HFFc6 (cell line): Measurements from ENCODE around the gene IKBKE. TPM values are rescaled to one million over a fixed set of nuclear protein-coding genes. Genes with fewer than 3 reads are reported as not detected.

Source experiments
- DNase-seq: peaks from one replicate; pipeline ENCODE4 v3.0.0-alpha.2; 2018
- H3K27ac Mint-ChIP-seq: 2 replicates; pipeline ENCODE4 v1.8.0; 2020; ENCODE audit warnings: mild to moderate bottlenecking, mixed read lengths
- H3K27me3 Mint-ChIP-seq: 2 replicates; pipeline ENCODE4 v1.8.0; 2021; ENCODE audit warnings: mild to moderate bottlenecking, moderate library complexity, mixed read lengths; ENCODE audit not compliant: insufficient read depth
- H3K36me3 Mint-ChIP-seq: 2 replicates; pipeline ENCODE4 v1.8.0; 2021; ENCODE audit warnings: low read depth, mixed read lengths
- H3K4me1 Mint-ChIP-seq: 2 replicates; pipeline ENCODE4 v1.8.0; 2020; ENCODE audit warnings: low read depth, mixed read lengths
- H3K4me3 Mint-ChIP-seq: 2 replicates; pipeline ENCODE4 v1.8.0; 2020; ENCODE audit warnings: mild to moderate bottlenecking, moderate library complexity, mixed read lengths
- H3K9me3 Mint-ChIP-seq: 2 replicates; pipeline ENCODE4 v1.8.0; 2020; ENCODE audit warnings: mild to moderate bottlenecking, mixed read lengths
- CTCF ChIP-seq: fragments of 200-600 bp; sonication (generic); IDR thresholded peaks from 2 replicates; pipeline ENCODE4 v1.5.0; 2021; ENCODE audit warnings: antibody characterized with exemption, mild to moderate bottlenecking
- total RNA-seq, 6 experiments: library from RNA; stranded (reverse); fragmentation: NEBNext Ultra II Directional; extraction: Animal tissue kit (Norgen Biotek cat#: 25700); gene quantifications; 2 replicates in 1 of 6; 3 replicates in 5 of 6; pipeline ENCODE4 v1.2.3, GENCODE V29; 2021

The IKBKE gene
- total RNA-seq, 6 experiments from 2014 or later: 15.1 to 19.6 (median 17.1) TPM

DNA sequence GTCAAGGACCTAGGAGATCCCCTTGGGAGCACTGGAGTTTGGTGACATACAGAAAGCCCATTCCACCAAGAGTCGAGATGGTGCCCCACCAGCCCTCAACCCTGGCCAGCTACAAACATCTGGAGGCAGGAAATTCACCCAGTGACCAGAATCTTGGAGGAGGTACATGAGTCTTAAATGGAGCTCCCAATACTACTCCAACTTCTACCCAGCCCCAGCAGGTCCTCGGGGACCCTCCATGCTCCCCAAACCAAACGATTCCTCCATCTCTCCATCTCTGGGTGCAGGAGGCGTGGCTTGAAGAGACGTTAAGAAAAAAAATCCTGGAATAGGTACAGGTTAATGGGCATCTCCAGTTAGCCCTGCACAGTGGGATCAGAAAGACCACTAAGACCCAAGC, 31.6 kb downstream of the IKBKE start:
- H3K27ac Mint-ChIP-seq: peak overlapping the region; percentile 83
- H3K9me3 Mint-ChIP-seq: no peaks in the 10 kb centered on the region
- H3K4me3 Mint-ChIP-seq: peak overlapping the region; percentile 52; the same call in 1 of the 2 replicates
- no peak for TF ChIP-seq CTCF
- H3K36me3 Mint-ChIP-seq: peaks cover 4% of the 10 kb centered on the region; the same call in 1 of the 2 replicates
- peaks cover 5% of the 10 kb centered on the region; the same call in 1 of the 2 replicates for H3K27me3 Mint-ChIP-seq
- peaks cover 65% of the 10 kb centered on the region for H3K4me1 Mint-ChIP-seq
- DNase-seq: no peak

- H3K9me3 Mint-ChIP-seq: no peaks in the 10 kb centered on the region
- TF ChIP-seq CTCF: no peak
- peaks cover 5% of the 10 kb centered on the region; the same call in 1 of the 2 replicates for H3K27me3 Mint-ChIP-seq
Observed at GRCh38 chr1:206502403-206502802, 32.1 kb downstream of the IKBKE start.

DNA sequence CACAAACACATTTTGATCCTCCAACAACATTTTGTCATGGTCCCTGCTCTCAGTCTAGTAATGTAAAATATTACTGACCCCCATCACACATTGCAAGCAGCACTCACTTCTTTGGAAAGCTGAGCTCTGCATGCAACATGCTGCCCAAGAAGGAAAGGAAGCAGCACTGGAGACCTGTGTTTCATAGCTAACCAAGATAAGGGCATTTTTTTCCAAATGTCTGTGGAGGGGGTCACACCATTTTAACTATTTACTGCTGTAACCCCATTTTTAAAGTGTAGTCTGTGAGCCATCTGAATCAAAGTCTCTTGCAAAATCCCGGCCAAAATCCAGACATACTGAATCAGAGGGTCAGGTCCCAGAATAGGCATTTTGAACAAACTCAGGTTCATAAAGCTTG, 32.5 kb downstream of the IKBKE start:
- DNase-seq: no peak
- H3K9me3 Mint-ChIP-seq: no peaks in the 10 kb centered on the region
- peaks cover 5% of the 10 kb centered on the region; the same call in 1 of the 2 replicates for H3K27me3 Mint-ChIP-seq
- no peak overlapping the region for H3K4me3 Mint-ChIP-seq
- TF ChIP-seq CTCF: no peak
- H3K36me3 Mint-ChIP-seq: no peaks in the 10 kb centered on the region
- no peak overlapping the region for H3K27ac Mint-ChIP-seq
- peaks cover 65% of the 10 kb centered on the region for H3K4me1 Mint-ChIP-seq

More at GRCh38 chr1:206502403-206502802, 32.1 kb downstream of the IKBKE start:
- Mint-ChIP-seq H3K4me3 (no peak overlapping the region), H3K36me3 (no peaks in the 10 kb centered on the region), H3K4me1 (peaks cover 65% of the 10 kb centered on the region), H3K27ac (no peak overlapping the region)
- no peak for DNase-seq

GRCh38 chr1:206503591-206504362, 33.5 kb downstream of the IKBKE start:
- no peak for TF ChIP-seq CTCF

DNA sequence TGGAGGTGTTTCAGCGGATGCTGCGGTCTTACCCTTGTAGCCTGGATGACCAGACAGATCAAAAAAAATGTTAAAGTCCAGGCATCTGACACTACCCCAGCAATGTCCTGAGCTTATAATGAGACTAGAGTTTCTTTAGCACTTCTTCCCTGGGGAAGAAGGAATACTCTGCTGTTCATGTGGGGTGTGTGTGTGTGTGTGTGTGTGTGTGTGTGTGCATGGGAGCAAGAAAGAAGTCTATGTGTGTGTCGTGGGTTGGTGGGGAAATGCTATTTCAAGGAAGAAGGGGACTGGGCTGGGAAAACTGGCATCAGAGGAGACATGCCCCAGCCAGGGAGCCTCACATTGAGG, 34.1 kb downstream of the IKBKE start:
- peaks cover 10% of the 10 kb centered on the region for H3K27me3 Mint-ChIP-seq
- no peak for DNase-seq
- H3K9me3 Mint-ChIP-seq: no peaks in the 10 kb centered on the region
- H3K36me3 Mint-ChIP-seq: no peaks in the 10 kb centered on the region
- H3K27ac Mint-ChIP-seq: peak overlapping the region; percentile 85
- peak overlapping the region; percentile 43; the same call in 1 of the 2 replicates for H3K4me3 Mint-ChIP-seq
- peaks cover 67% of the 10 kb centered on the region for H3K4me1 Mint-ChIP-seq
- TF ChIP-seq CTCF: no peak

More at GRCh38 chr1:206503591-206504362, 33.5 kb downstream of the IKBKE start:
- H3K4me3 Mint-ChIP-seq: peak overlapping the region; percentile 43; the same call in 1 of the 2 replicates
- H3K9me3 Mint-ChIP-seq: no peaks in the 10 kb centered on the region
- peaks cover 10% of the 10 kb centered on the region for H3K27me3 Mint-ChIP-seq
- peak overlapping the region; percentile 85 for H3K27ac Mint-ChIP-seq
- peak; percentile 98 for DNase-seq
- H3K36me3 Mint-ChIP-seq: no peaks in the 10 kb centered on the region
- peaks cover 65% of the 10 kb centered on the region for H3K4me1 Mint-ChIP-seq
